GM18508 (cell line): Measurements from ENCODE around the gene ELL.

Experiments used
- ATAC-seq: cut with Tn5 transposase; IDR thresholded peaks from one replicate; pipeline ENCODE4 v1.9.1; 2021; ENCODE audit warnings: moderate number of reproducible peaks; ENCODE audit not compliant: insufficient read depth, unreplicated experiment

The ELL gene

DNA sequence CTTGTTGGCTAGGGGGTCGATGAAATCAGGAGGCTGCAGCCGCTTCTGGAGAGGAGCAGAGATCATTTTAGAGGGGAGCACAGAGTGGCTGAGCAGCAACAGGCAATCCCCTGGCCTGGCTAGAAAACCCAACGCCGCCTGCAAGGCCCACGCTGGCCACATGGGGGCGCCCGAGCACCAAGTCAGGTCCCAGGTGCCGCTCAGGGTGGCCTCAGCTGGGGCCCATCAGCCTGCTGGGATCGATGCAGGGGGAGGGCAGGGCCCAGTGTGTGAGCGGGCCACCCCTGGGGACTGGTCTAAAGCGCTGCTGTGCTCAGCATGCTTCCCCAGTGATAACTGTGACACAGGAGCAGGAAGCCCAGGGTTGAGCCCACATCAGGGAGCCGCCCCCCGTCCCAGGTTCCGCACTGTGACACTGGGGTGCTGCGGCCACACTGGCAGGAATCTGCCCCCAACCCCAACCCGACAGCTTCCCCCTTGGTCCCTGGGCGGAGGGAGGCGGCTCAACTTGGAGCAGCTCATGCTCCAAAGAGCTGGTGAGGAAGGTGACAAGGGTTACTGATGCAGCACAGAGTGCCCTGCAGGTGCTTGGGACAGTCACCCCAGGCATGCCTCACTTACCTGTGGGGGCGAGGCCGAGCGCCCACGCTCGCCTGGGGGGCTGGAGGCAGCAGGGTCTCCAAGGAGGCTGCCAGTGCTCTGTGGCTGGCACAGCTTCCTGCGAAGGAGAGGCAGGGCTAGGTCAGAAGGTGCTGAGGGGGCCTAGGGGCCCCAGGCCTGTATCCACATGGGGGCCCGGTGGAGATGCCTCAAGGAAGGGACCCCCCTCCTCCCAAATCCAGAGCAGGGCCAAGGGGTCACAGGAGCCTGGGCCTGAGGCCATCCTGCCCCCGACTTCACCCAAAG is 70.7 kb downstream of the ELL start:
- no peak for ATAC-seq

DNA sequence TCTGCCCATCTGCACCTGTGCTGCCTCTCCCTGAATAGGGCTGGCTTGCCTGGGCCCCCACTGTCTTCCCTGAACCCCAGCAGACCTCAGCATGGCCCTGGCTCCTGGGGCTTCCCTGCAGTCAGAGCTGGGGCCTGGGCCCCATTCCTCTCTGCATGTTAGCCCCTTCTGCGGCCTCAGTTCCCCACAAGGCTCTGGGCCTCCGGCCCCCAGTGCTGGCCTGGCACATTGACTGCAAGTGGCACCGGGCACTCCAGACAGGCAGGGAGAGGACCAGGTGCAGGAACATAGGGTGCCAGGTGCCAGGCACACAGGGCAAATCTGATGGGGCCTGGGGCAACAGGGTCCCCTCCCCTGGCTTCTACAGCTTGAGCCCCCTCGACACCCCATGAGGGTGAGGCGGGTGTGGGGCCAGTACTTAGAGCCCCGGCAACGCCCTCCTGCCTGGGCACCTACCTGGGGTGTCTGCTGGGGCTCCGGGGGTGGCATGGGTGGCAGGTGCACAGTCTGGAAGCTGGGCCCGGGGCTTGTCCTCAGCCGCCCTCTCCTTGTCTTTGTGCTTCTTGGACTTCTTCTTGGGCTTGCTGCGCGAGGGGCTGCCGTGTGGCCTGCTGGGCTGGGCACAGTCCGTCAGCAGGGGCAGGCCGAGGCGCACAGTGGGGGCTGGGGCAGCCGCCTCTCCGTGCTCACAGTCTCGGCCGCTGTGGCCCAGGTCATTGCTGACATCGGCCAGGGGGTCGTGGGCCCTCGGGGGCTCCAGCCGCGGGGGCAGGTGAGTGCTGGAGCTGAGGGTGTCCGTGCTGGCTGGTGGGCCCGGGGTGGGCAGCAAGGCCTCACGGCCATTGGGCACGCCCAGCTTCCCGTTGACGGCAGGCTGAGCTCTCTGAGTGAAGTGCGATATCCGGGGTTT is 71.6 kb downstream of the ELL start:
- no peak for ATAC-seq

DNA sequence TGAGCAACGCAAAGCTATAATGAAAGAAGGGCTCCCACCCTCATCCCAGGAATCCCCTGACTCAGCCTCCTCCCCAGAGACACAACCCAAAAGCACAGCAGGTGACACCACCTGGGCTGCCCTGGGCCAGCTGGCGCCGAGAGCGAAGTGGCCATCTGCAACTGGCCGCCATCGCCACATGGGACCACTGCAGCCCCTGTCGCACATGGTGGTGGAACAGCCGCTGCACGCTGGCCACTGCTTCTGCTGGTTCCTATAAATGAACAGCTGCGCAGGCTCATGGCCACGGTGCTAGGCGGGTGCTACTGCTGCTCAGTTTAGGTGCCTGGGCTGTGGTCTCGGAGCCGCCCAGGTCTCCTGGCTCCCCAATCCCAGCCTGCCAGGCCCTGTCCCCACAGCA is 72.3 kb downstream of the ELL start:
- ATAC-seq, result no peak

DNA sequence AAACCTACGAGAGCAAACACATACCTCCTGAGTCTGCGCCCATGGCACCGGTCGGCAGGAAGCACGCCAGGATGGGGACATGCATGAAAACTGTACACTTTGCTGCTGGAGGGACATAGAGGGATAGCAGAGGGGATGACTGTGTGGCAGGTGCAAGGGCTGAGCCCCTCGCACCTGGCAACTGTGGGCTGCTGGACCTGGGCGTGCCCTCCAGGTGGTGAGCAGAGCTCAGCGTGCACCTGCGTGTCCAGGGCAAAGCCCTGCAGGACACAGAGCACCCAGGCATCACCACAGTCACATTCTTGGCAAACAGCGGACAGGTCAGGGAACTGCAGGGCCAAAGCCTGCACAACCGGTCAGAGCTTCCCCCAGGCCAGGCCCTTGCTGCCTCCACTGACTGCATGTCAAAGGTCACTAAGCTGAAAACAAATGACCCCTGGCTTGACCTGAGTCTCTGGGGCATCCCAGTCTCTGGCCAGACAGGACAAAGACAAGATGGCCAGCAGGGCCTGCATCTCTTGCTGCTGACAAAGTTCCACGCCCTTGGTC is 75.0 kb downstream of the ELL start:
- ATAC-seq, result no peak

DNA sequence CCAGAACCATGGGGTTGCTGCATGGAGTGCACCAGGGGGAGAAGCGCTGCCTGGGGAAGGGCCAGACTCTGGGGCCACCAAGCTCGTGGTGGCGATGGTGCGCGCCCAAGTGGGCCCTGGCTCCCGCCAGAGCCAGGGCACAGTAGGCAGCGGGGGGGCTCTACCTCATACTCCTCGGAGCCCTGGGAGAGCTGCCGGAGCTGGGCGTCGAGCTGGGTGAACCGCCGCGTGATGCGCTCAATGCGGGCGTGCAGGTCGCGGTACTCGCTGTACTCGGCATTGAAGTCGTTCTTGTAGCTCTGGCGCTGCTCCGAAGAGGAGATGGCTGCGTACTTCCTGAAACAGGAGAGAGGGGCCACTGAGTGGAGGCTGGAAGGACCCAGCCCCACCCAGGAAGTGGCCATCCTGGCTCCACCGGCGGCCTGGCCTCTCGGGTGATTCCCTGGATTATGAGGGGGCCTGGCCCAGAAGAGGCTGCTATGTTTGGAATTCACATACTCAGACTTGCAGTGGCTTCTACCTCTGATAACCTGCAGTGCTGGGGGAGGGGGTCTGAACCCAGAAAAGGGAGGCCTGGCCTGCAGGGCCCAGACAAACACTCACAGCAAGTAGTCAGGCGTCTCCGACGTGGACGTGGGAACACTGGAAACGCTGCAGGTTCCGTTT is 75.6 kb downstream of the ELL start:
- ATAC-seq, result no peak

DNA sequence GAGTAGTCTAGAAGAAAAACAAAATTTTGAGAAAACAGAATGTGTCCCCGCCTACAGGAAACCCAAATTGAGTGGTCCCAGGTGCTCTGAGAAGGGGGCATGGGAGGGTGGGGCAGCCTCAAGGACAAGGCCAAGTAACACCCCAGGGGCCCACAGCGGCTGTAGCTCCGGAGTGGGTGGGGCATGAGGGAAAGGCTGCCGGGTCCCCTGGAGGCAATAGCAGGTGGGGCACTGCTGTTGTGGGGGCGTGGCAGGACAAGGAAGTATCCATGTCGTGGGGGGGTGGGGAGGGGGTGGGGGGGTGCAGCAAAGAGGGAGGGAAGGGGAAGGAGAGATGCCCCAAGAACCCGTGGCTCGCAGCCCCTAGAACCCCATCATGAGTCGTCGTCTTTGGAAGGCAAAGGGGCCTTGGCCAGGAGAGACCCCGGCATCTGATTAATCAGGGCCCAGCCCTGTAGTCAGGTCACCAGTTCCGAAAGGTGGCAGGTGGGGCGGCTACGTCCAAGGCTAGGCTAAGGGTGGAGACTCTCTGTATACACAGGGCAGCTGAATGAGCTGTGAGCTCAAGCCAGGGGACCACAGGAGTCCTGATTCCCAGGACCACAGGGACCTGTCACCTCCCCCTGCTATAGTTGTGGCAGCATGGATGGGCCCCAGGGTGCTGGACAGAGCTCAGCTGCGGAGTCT is 76.5 kb downstream of the ELL start:
- ATAC-seq, result no peak

DNA sequence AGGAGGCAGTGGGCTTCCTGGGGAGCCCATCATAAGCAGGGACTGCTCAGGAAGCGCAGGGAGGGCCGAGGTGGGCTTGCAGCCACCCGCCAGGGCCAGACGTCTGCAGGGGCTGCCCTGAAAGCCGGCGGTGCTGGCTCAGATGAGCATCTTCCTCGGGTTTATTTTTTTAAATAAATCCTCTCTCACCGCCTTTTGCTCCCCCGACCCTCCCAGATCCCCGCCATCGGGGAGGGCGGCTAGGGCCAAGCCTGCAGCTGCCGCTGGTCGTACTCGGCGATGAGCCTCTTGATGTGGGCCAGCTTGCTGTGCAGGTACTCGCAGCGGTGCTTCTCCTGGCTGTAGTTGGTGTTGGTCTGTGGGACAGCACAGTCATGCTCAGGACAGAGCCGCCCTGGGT is 77.4 kb downstream of the ELL start:
- no peak for ATAC-seq

DNA sequence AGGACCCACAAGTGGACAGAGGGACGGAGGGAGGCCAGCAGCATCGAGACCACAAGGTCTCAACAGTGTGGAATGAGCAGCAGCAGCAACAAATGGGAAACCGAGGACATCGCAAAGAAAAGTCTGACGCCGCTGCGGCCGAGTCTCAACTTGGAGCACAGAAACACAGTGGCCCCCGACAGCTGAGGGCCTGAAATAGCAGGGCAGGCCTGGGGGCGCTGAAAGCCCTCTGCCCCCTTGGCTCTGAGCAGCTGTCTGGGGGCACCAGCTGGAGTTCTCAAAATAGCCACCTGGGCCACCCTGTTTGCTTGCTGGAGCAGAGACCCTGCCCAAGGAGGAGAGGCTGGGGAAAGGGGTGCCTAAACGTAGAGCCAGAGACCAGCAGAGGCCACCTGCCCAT is 78.0 kb downstream of the ELL start:
- ATAC-seq, result no peak

DNA sequence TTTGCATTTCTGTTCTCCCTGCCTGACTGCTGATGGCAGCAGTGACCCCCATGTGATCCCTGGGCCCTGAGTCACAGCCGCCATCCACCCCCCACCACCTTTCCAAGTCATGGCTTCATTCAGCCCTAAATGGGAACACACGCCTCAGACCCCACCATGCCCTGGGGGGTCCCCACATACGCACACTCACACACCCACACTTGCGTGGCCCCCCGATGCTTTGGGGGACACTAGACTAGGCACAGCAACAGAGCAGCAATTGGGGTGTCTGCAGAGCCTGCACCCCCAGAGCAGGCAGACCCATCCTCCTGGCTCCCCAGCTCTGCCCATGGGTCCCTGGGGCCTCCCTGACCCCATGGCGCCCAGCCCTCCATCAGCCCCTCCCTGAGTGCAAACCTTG is 78.5 kb downstream of the ELL start:
- no peak for ATAC-seq

DNA sequence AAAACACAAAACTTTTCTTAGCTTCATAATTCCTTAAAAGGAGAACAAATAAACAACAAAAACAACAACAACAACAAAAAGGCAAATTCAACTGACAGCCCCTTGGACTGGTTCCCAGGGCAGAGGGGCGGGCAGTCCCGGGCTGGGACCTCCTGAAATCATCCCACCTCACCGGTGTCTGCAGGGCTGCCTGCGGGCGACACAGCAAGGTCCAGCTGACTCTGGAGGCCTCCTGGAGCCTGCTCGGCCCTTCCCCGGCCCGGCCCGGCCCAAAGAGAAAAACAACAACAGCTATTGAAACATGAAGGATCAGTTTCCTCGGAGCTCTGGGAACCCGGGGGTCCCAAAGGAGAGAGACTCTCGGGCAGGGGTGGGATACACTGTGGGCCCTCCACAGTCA is 78.9 kb downstream of the ELL start:
- no peak for ATAC-seq

DNA sequence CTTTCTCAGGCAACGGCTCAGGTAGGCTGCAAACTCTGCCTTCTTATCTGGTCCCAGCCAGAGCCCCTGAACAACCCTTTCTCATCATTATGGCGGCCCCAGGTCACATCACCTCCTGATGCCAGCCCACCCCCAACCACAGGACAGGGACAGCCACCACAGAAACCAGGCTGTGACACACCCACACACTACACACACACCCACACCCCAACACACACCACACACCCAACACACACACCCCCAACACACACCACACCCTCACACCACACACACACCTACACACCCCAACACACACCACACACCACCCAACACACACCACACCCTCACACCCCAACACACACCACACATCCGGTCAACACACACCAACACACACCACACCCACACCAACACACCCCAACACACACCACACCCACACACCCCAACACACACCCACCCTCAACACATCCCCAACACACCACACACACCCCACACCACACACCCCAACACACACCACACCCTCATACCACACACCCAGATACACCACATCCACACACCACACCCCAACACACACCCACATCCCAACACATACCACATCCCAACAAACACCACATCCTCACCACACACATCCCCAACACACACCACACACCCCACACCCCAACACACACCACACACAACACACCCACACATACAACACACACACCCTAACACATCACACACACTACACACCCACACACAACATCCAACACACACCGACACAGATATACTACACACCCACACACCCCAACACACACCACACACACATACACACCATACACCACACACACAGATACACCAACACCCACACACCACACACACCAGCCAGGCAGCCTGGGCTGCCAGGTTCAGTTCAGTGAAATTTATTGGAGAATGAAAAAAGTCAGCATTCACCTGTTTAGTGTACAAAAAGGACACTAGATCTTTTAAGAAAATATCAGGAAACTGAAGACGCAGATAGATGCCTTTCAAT is 79.8 kb downstream of the ELL start:
- no peak for ATAC-seq

DNA sequence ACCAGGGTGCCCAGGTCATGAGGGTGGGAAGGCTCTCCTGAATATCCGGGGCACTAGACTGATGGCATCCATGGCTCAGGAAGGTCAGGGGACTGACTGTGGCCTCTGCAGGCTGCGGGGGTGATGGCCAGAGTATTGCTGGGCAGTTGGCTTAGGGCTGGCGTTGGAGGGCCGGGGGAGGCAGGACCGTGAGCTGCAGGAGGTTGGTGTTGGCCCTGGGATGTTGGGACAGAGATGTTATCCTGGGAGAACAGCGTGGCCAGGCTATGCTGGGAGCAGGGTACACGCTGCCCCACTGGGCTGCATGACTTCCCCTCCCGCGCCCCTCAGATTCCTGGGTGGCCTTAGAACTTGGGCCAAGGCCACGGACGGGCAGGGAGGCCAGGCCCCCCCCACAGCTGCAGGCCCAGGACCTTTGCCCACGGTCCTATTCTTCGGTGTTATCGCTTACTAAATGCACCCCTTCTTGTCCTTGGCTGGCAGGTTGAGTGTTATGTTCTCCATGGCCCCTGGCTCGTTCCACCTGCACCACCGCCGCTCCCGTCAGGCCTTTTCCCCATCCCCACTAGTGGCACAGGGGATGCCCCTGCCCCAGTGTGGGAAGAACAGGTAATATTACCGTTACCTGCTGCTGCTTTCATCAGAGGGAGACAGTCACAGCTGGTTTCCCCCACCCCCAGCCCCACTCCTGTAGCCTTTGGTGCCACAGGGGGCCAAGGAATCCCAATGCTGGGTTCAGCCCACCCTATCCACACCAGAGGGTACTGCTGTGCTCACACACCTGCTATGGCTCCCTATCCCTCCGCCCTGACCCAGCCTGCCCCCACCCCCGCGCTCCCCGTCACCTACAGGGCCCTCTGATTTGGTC is 80.7 kb downstream of the ELL start:
- no peak for ATAC-seq

DNA sequence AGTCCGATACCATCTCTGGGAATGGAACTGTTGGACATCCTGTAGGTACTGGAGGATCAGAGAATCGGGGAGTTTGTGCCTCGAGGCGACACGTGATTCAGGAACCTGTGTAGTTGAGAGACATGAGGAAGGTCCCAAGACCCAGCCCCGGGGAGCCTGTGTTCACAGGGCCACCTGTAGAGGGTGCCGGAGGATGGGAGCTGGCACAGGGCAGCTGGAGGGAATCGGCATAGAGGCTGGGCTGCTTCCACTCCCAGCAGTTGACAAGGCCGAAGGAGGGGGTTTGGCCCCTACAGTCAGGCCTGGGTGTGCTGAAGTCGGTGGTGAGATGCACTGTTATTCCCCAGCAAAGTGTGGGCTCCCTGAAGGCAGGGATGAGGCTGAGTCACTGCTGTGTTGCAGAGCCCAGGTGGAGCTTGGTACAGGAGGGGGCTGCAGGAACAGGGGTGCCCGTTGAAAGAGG is 81.4 kb downstream of the ELL start:
- ATAC-seq, result no peak

DNA sequence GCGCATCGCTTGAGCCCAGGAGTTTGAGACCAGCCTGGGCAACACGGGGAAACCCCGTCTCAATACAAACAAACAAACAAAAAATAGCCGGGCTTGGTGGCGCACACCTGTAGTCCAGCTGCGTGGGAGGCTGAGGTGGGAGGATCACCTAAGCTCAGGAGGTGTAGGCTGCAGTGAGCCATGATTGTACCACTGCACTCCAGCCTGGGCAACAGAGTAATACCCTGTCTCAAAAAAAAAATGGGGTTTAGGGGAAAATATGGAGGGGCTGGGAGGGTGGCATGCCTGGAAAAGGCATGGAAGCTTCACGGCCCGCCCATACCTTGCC is 82.0 kb downstream of the ELL start:
- no peak for ATAC-seq

DNA sequence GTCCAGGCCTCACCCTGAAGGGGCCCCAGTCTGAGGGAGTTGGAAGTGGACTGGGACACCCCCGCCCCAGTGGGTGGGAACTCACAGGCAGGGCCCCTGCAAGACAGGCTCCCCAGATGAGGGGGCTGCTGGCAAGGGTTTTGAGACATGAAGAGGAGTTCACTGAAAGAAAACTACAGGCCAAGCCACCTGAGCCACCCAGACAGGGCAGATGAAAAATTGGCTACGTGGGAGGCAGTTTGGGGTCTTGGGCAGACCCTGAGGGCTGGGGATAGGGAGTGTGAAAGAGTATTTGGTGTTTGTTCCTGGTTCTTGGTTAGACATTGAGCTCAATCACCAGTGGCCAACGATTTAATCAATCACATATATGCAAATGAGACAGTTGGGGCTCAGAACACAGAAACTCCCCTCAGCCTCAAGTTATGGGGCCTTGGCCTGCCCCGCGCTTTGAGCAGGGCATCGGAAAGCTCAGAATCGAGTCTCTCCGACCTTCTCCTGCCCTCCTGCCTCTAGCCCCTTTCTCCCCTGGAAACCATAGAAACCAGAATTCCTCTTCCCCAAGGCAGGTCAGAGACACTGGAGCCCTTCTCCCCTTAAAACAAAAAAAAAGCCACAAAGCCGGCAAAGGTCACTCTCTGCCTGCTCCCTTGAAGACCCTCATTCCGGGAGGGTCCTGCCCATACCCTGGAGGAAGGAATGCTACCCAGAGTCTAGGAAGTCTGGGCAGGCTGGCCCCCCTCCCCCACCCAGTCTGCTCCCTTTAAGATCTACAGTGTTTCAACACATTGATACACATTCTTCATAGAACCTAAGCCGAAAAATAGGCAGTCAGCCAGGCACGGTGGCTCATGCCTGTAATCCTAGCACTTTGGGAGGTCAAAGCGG is 82.6 kb downstream of the ELL start:
- ATAC-seq, result no peak

DNA sequence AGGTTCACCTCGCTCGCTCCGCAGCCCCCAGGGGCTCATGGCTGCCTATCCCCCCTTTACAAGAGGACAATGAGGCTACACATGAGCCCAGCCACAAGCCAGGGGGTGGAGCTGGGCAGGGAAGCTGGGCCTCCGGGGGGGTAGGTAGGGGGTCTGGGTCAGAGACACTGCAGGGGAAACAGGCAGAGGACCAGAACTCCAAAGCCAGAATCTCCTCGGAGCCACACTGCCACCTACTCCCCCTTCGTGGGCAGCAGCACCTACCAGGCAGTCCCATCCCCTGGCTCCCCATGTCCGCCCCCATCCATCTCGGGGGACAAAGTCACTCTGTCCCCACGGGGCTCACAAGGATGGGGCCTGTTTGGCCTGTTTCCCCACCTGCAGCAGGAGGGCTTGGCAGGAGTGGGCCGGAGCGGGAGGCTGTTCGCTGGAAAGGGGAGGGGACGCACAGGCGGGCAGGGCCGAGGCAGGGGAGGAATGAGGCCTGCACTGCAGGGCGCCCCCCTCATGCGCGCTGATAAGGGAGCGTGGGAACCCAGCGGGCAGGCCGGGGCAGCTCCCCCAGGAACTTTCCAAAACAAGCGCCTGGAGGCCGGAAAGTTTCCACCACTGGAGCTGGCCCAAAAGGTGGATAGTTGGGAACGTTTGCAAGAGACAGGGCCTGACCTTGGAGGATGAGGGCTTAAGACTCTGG is 83.4 kb downstream of the ELL start:
- ATAC-seq, result no peak
